TTC549 (cell line): ENCODE measurements around the gene FBXO17.
"Not testable (repeated sequence)": the region's sequence is repeated elsewhere in the genome, so short reads cannot be mapped to it uniquely, and the experiment has no call there.

Source experiments
- FAIRE-seq: peaks from 2 replicates; lab custom pipeline; 2012; peaks lifted over from hg19 to GRCh38; lab: Jason Lieb, UNC

Gene FBXO17, protein sequence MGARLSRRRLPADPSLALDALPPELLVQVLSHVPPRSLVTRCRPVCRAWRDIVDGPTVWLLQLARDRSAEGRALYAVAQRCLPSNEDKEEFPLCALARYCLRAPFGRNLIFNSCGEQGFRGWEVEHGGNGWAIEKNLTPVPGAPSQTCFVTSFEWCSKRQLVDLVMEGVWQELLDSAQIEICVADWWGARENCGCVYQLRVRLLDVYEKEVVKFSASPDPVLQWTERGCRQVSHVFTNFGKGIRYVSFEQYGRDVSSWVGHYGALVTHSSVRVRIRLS

DNA sequence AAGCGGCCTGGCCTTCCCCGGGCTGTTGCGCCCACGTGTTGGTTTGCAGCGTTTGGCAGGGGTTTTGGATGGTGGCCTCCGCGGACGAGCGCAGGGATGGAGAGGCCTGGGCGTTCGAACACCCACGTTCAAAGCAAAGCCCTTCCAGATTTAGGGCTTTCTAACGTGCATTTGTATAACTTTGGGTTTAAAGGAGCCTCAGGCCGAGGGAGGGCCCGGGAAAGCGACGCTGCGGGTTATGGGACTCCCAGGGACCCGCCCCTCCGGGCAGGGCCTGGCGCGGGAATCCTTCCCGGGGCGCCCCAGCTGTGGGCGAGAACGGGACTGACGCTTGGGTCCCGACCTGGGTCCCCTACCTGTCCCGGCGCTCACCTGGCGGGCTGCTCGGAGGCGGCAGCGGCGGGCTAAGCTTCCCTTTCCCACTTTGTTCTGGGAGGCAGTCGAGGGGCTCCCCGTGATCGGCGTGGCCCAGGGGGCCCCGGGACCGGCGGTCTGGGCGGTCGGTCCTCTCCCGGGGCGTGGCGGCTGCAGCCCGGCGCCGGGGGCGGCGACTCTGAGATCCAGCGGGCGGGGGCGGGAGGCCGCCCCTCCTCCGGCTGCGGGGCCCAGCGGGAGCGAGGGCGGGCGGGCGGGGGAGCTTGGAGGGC is at the start of gene FBXO17:
Gene FBXO17 (minus strand): TSS at position 529 of the 647 bp plus-strand sequence. CDS start 25,423 bp downstream, outside the sequence.
- FAIRE-seq: no peak

DNA sequence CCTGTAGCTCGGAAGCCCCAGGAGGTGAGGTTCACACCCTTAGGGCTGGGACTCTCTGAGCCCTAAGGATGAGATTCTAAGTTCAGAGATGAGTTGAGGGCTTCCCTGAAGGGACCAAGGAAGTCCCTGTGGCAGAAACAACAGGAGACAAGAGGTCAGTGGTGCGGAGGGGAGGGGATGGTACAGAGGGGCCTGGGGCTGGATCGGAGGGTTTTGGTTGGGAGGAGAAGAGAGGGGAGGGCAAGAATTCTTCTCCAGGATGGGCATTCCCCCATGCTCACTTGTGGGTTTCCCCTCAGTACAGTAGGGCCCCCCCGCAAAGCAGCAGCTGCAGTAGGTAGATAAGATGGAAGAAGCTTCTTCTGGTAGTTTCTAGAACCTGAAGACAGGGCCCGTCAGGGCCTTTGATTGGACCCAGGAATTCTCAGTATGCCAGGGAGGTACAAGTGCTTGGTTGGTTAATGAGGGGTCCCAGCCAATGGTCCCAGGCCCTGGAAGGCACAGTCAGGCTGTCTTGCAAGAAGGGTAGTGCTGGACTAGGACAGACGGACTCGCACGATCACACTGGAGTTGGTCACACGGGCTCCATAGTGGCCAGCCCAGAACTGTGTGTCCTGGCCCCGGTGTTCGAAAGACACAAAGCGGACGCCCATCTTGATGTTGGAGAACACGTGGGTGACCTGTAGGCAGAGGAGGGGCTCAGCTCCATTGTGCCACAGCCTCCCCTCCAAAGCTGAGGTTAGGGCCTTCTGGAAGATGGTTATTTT is 49.5 kb upstream of the FBXO17 start:
- FAIRE-seq: no peak

DNA sequence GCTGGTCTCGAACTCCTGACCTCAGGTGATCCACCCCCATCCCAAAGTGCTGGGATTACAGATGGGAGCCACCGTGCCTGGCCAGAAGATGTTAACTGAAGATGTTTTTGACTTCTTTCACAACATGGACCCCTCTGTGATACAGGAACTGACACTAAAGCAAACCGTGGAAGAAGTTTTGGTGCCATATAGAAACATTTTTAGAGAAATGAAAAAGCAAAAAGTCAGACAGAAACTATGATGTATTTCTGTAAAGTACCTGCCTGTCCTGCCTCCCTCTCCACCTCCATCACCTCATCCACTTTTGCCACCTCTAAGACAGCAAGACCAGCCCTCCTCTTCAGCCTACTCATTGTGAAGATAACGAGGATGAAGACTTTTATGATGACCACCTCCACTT is 45.5 kb upstream of the FBXO17 start:
- FAIRE-seq: no peak

DNA sequence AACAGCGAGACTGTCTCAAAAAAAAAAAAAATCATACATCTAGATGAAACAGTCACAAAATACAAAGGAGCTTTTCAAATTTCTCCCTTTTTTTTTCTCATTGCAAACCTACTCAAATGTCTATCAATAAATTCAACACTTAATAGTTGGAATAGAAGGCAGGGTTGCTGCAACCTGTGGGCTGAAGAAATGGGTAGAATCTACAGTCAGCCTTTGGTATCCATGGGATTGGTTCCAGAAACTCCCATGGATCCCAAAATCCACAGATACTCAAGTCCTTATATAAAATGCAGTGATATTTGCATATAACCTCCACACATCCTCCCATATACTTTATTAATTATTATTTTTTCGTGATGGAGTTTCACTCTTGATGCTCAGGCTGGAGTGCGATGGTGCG is 42.1 kb upstream of the FBXO17 start:
- FAIRE-seq: no peak

DNA sequence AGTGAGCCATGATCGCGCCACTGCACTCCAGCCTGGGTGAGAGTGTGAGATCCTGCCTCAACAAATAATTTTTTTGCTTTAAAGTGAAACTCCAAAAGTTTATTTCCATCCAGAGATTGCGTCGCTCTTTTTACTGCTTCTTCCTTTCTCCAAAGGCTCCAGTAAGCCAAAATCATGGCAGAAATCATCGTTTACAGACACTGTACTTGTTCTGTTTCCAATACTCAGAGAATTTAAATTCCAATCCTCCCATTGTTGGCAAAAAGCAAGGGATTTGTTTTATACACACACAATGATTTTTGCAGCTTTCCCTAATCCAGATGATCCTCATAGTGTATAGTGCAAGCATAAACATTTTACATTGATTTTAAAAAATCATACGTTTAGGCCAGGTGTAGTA is 41.5 kb upstream of the FBXO17 start:
- FAIRE-seq: no peak

DNA sequence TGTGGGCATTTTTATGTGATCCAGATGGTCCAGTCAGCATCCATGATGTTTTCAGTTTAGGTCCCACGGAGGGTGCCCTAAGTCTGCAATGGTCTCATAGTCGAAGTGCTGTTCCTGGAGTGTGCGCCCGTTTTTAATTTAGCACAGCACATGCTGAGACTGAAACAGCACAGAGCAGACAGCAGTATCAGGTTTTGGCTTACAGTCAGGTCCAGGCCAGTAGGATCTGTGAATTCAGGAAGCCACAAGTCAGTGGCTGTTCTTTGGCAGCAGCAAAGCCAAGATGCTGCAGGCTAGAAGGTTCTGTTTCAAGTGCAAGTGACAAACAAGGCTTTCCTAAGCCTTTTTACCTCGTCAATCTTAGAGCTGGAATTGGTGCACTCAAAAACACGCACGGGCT is 38.5 kb upstream of the FBXO17 start:
- no peak for FAIRE-seq

DNA sequence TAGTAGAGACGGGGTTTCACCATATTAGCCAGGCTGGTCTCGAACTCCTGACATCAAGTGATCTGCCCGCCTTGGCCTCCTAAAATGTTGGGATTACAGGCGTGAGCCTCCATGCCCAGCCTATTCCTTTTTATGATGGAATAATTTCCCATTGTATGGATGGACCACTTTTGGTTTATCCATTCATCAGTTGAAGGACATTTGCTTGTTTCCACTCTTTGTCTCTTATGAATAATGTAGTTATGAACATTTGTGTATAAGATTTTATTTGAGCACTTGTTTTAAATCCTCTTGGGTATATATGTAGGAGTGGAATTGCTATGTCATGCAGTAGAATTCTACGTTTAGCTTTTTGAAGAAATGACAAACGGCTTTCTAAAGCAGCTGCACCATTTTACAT is 33.5 kb upstream of the FBXO17 start:
- FAIRE-seq: no peak

DNA sequence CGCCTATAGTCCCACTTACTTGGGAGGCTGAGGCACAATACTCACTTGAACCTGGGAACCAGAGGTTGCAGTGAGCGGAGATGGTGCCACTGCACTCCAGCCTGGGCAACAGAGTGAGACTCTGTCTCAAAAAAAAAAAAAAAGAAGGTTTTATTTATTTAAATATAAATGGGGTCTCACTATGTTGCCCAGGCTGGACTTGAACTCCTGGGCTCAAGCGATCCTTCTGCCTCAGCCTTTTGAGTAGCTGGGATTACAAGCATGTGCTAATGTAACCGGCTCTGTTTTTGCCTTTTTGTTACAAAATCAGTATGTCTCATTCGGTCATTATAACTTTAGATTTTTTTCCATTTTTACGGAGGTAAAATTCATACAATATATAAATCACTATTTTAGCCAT is 32.6 kb upstream of the FBXO17 start:
- no peak for FAIRE-seq

DNA sequence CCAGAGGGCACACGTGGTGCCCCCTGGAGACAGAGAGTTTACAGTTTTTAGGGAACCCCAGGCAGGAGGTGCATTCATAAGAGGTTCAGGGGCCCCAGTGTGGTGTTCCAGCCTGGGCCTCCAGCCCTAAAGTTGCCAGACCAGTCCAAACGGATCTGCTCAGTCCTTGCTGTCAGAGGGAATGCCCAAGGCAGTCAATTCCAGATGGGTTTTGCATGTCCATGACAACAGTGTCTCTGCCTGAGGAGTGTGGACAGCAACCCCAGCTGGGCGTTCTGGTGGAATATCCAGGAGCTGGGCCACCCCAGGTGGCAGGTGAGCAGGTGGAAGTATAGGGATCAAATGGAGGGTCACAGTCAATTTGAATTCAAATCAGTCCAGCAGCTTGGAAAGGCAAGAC is 31.6 kb upstream of the FBXO17 start:
- FAIRE-seq: no peak

DNA sequence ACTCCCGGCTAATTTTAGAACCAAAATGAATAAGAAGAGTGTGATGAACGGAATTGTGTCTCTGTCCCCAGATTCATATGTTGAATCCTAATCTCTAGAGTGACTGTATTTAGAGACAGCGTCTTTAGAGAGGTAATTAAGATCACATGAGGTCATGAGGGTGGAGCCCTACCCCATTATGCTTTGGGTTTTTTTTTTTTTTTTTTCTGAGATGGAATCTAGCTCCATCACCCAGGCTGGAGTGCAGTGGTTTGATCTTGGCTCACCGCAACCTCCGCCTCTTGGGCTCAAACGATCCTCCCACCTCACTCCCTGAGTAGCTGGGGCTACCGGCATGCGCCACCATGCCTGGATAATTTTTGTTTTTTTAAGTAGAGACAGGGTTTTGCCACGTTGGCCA is 28.9 kb upstream of the FBXO17 start:
- no peak for FAIRE-seq

DNA sequence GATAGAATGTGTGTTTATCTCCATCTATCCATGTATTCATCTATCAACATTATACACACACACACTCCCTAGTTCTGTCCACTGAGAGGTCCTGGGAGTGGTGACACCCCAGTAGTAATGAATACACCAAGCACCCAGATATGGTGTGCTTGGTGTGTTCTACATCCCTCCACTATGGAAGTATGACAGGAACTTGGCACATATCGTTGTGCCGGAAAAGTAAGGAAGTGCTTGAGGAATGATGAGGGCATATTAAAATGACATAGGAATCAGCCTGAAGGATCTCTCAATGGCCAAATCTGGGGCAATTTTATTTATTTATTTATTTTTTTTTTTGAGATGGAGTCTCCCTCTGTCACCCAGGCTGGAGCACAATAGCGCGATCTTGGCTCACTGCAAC is 28.3 kb upstream of the FBXO17 start:
- no peak for FAIRE-seq

DNA sequence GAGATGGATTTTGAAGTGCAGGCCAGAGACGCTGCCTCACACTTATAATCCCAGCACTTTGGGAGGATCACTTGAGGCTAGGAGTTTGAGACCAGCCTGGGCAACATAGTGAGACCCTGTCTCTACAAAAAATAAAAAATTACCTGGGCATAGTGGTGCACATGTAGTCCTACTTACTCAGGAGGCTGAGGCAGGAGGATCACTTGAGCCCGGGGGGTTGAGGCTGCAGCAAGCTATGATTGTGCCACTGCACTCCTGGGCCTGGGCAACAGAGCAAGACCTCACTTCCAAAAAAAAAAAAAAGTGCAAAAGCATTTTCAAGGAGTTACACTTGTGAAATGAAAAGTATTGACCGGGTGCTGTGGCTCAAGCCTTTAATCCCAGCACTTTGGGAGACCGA is 27.6 kb upstream of the FBXO17 start:
- FAIRE-seq: no peak

DNA sequence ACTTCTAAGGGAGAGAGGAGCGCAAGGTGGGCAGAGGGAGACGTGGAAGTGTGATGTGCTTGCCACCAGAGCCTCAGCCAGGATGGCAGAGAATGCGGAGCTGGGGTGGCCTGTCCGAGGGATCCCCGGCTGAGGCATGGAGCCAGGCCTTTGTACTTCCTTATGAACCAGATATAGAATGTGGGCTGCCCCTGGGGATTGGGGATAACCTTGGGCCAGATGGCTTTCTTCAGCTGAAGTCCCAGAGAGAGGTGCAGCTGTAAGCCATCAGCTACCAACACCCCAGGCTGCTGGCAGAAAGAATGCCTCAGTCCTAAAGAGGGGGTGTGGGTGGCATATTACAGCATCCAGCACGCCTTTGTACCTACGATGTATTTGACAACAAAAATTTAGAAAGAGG is 25.5 kb upstream of the FBXO17 start:
- FAIRE-seq: no peak

DNA sequence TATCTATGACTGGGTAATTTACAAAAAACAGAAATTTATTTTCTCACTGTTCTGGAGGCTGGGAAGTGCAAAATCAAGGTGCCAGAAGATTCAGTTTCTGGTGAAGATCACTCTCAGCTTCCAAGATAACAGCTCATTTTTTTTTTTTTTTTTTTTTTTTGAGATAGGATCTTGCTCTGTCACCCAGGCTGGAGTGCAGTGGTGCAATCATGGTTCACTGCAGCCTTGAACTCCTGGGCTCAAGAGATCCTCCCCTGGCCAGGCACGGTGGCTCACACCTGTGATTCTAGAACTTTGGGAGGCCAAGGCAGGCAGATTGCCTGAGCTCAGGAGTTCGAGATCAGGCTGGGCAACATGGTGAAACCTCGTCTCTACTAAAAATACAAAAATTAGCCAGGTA is 22.0 kb upstream of the FBXO17 start:
- FAIRE-seq: not testable (repeated sequence)

DNA sequence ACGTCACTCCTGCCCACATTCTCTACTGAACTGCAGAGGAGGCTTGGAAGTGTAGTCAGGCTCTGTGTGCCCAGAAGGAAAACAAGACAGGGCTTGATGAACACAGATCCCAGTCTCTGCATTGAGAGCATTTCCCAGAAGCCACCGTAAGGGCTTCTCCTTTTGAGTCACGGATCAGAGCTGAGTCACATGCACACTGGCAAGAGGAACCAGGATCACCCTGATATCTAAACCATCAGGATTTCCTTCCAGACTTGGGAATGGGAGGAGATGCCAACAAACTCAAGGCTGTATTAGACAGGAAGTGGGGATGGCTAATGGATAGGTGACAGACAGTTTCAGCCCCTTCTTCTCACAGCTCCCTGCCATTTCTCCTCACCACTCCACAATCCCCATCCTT is 17.7 kb upstream of the FBXO17 start:
- no peak for FAIRE-seq

DNA sequence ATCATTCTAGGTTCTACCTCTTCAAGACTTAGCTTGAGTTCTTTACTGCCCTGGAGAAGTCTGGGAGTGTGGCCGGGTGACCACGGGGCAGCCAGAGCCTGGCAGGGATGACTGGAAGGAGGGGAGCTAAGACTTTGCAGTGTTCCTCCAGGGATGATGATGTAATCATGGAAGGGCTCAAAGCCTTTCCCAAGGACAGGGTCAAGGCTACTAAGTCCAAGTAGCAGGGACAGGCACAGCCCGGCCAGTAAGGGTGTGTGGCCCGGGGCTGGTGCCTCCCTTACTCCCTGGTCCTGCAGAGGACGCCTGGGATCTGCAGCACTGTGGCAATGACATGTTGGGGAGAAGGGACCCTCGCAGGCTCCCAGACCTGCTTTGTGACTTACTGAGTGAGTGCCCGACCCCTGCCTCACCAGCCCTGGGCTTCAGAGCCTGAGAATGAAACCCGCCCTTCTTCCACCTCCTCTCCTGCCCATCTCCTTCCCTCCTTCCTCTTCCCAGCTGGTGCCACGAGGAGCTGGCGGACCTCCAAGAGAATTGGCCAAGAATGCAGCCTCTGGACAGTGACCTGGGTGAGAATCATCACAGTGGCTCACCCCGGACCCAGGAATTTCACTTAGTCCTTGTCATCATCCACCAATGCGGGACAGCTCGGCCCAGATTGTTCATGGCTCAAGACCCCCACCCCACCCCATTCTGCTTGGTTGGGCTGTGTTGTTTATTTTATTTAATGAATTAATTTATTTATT is 15.6 kb upstream of the FBXO17 start:
- no peak for FAIRE-seq

DNA sequence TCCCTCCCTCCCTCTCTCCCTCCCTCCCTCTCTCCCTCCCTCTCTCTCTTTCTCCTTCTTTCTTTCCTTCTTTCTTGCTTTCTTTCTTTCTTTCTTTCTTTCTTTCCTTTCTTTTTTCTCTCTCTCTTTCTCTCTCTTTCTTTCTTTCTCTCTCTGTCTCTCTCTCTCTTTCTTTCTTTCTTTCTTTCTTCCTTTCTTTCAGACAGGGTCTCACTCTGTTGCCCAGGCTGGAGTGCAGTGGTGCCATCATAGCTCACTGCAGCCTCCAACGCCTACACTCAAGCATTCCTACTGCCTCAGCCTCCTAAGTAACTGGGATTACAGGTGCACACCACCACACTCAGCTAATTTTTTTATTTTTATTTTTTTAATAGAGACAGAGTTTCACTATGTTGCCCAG is 14.1 kb upstream of the FBXO17 start:
- not testable (repeated sequence) for FAIRE-seq

DNA sequence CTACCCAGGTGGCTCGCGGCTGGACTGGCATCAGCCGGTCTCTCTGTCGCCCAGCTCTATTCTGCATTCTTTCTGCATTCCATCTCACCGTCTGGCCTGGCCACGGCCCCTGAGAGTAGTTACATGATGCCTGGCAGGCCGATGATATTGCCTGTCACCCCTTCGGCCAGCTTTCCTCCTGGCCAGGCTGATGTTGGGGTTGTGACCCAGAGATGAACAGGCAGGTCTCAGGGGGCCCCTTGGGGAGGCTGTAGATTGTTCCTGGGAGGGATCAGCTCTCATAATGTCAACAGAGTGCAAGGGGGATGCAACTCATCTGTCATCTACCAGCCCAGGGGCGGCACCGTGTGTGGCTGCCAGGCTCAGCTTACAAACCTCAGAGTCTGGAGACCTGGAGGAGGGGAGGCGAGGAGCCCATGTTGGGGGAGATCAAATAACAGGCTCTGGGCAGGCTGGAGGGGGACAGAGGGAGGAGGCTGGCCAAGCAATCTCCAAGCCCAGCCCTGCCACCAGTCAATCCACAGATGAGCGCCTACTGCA is 13.6 kb upstream of the FBXO17 start:
- no peak for FAIRE-seq

DNA sequence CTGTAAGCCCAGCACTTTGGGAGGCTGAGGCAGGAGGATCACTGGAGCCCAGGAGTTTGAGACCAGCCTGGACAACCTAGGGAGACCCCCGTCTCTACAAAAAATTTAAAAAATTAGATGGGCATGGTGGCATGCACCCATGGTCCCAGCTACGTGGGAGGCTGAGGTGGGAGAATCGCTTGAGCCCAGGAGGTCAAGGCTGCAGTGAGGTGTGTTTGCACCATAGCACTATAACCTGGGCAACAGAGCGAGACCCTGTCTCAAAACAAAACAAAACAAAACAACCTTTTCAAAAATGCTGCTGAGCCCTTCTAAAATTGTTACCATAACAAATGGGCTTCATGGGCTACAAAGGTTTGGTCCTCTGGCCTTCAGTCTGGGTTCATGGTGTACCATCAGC is 13.1 kb upstream of the FBXO17 start:
- FAIRE-seq: not testable (repeated sequence)

DNA sequence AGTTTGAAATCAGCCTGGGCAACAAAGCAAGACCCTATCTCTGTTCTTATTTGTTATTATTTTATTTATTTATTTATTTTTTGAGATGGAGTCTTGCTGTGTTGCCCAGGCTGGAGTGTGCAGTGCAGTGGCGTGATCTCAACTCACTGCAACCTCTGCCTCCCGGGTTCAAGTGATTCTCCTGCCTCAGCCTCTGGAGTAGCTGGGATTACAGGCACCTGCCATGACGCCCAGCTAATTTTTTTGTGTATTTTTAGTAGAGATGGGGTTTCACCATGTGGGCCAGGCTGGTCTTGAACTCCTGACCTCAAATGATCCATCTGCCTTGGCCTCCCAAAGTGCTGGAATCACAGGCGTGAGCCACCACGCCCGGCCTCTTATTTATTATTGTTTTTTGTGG is 12.2 kb upstream of the FBXO17 start:
- not testable (repeated sequence) for FAIRE-seq

DNA sequence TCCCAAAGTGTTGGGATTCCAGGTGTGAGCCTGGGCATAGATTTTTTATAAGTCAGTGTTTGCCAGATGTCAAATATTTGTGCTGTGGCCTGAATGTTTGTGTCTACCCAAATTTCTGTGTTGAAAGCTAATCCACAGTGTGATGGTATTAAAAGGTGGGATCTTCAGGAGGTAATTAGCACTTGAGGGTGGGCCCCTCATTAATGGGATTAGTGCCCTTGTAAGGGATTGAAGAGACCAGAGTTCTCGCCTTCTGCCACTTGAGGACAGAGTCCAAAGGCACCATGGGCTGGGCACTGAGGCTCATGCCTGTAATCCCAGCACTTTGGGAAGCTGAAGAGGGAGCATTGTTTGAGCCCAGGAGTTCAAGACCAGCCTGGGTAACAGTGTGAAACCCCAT is 9.7 kb upstream of the FBXO17 start:
- FAIRE-seq: no peak

DNA sequence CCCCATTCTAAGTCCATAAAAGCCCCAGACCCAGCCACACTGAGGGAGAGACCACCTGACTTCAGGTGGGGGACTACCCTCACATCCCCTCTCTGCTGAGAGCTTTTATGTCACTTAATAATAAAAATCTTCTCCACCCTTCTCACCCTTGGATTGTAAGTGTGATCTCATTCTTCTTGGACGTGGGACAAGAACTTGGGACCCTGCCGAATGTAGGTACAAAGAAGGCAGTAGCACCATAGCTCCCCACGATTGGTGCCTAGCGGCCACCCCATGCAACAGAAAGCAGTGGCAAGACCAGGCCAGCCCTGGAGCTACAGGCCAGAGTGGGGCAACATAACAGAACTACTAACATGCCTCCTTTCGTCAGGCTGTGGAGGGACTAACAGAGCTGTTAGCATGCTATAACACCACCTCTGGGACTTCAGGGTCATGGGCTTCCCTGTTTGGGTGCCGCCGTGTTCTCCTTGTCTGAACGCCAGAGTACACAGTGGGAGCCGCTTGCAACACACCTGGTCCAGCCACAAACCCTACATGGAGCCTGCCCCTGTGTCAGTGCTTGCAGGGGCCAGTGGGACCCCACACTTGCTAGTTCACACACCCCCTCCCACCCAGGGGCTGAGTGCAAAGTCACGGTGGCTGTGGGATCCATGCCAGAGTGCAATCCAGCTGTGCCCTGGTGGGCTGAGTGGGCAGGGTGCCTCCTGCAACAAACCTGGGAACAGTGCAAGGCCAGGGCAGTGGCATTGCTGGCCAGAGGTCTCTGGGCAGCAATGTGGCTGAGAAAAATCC is 5.2 kb upstream of the FBXO17 start:
- FAIRE-seq: no peak
